GM10266 (cell line): ENCODE data around the gene ABHD17B.

Experiments
- DNase-seq: peaks from one replicate; pipeline ENCODE4 v3.0.0; 2012; ENCODE audit errors: extremely low spot score
- CTCF ChIP-seq: IDR thresholded peaks from 2 replicates; pipeline ENCODE4 v1.5.1; 2012; ENCODE audit warnings: mild to moderate bottlenecking, low read depth; ENCODE audit not compliant: control insufficient read depth, insufficient read depth; ENCODE audit errors: missing control alignments

Gene ABHD17B

GRCh38 chr9:71897577-71897976 lies 13.4 kb downstream of the ABHD17B start:
- no peak for DNase-seq
- TF ChIP-seq CTCF = no peak

- TF ChIP-seq CTCF = no peak
- no peak for DNase-seq
Observed at GRCh38 chr9:71896761-71897160, 14.2 kb downstream of the ABHD17B start.

GRCh38 chr9:71895955-71896354 lies 15.0 kb downstream of the ABHD17B start:
- no peak for TF ChIP-seq CTCF
- DNase-seq = no peak

GRCh38 chr9:71895117-71895516 lies 15.9 kb downstream of the ABHD17B start:
- DNase-seq = no peak

GRCh38 chr9:71891557-71892189 lies 19.3 kb downstream of the ABHD17B start:
- no peak for DNase-seq
- no peak for TF ChIP-seq CTCF

More at GRCh38 chr9:71895117-71895516, 15.9 kb downstream of the ABHD17B start:
- TF ChIP-seq CTCF = no peak

GRCh38 chr9:71890042-71890679 lies 20.8 kb downstream of the ABHD17B start:
- no peak for DNase-seq
- no peak for TF ChIP-seq CTCF

GRCh38 chr9:71887362-71887761 lies 23.6 kb downstream of the ABHD17B start:
- TF ChIP-seq CTCF = no peak
- DNase-seq = no peak
